ENCODE data around the gene RNF32. TPM values are rescaled to one million over a fixed set of nuclear protein-coding genes. Genes with fewer than 3 reads are reported as not detected.

The RNF32 gene
- 1 to 10 TPM; 1.1 to 4.4 (median 3.0) TPM for polyA plus RNA-seq (ENCODE audit: insufficient read length in 4 of 4)

DNA sequence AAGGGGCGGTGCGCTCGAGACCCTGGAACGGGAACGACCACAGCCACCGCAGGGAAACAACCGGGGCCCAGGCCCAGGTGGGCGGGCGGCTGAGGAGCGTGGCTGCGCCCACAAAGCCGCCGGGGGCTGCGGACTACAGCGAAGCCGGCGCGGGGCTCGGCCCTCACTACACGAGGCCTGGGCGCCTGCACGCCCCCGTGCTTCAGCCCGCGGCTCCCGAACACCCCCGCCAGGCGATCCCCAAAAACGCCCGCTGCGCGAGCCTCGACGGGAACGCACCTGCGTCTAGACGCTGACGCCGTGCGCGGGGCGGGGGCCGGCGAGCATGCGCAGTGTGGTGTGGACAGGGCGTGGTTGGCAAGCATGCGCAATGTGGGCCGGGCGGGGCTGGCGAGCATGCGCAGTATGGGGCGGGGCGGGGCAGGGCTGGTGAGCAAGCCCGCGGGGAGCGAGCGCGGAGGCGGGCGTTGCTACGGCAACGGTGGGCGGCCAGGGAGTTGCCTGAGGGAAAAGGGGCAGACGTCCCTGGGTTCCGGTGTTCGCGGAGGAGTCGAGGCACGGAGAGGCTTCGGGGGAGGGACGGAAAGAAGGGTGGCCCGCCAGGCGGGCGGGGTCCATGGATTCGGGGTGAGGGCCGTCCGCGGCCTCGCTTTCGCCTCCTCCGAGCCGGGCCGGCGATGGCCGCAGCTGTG lies at the start of gene RNF32:
Gene RNF32, plus strand, starts transcription at position 518 of the 692 bp plus-strand sequence. CDS start 3,104 bp downstream, outside the sequence.
- peak; percentile 80 to 86 (median 86) for DNase-seq (ENCODE audit: low read depth in 4 of 4, low spot score in 3 of 4)

DNA sequence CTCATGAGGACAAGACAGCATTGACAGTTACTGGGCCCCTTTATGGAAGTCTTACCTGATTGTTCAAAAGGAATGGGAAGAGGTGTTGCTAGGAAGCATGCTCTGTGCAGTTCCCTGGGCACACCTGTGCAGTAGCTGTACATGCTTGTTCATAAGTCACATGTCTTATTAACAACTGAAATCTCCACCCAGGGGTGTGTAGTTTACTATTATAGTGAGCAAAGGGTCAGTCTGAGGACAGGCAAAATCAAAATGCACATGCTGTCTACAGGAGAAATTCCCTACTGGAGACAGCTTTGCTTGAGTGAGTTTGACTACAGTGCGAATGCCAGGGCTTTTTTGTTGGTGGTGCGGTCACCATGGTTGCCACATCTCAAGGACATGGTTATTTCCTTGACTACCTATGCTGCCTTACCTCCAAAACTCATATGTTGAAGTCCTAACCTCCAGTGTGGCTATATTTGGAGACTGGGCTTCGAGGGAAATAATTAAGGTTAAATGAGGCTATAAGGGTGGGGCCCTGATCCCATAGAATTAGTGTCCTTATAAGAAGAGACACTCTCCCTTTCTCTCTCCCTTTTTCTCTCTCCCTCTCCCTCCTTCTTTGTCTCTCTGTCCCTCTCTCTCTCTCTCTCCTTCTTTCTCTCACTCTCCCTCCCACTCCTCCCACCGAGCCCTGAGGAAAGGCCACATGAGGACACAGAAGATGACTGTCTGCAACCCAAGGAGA lies 48.3 kb upstream of the RNF32 start:
- no peak for DNase-seq (ENCODE audit: low read depth in 4 of 4, low spot score in 3 of 4)

DNA sequence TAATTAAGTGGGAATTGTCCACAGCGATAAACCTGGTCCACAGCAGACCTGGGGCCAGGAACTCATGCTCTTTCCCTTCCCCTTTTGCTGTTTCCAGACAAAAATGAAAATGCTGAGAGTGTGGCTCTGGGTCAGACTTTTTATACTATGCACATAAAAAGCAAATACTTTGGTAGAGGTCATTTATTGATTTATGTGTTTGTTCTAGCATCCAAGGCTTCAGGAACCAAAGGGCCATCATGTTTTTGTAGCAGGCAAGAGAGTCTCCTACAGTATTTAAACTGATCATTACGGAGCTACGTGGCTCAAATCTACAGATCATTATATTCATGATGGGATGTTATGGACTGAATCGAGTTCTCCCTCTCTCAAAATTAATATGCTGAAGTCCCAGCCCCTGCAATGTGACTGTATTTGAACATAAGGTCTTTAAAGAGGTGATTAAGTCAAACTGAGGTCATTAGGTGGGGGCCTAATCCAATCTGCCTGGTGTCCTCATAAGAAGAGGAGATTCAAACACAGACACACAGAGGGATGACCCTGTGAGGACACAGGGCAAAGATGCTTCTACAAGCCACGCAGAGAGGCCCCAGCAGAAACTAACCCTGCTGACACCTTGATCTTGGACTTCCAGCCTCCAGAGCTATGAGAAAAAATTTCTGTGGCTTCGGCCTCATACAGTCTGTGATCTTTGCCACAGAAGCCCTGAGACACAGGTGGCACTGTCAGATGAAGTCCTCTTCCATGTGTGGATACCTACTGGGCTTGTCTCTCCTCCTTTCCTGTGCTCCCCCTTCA lies 46.1 kb upstream of the RNF32 start:
- DNase-seq (ENCODE audit: low read depth in 4 of 4, low spot score in 3 of 4): no peak

DNA sequence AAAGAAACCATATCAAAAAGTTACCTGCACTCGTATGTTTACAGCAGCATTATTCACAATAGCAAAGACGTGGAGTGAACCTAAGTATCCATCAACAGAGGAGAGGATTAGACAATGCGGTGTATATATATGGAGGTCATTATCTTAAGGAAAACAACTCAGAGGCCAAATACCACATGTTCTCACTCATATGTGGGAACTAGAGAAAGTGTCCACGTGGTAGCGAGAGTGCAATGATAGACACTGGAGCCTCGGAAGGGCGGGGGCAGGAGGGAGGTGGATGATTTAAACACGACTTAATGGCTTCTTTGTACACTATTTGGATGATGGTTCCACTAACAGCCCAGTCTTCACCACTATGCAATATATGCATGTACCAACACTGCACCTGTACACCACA lies 40.1 kb upstream of the RNF32 start:
- no peak for DNase-seq (ENCODE audit: low read depth in 4 of 4, low spot score in 3 of 4)

DNA sequence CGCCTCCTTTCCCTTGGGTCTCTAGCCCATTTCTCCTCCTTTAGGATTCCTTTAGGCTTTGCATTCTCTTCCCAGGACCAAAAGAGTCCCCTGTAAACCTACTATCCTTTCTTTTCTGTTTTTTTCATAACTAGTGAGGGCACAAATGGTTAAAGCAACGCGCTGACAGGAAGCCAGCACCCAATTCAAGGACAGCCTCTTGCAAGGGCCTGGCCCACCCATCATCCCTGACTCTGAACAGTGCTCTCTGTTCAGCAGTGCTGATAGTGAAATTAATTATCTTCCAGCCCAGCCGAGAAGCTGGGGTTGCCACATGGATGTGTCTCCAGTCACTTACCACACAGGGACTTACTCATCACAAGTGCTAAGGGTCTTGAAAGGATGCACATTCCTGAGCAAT lies 38.3 kb upstream of the RNF32 start:
- DNase-seq (ENCODE audit: low read depth in 4 of 4, low spot score in 3 of 4): no peak

DNA sequence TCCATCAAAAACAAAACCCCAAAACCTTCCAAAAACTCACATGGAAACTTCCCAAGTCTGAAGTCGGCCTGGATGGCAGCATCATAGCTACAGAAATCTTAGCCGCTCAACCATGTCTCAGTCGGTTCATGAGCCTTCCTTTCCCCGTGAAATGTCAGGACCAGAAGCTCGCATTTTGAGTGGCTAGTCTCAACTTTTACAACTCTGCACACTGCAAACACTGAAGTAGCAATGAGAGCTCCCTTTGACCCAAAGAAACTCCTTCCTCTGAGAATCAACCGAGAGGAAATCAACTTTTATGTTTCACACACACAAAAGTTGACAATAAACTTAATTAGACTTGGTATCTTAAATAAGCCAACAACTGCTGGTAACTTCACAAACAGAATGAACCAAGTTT lies 37.6 kb upstream of the RNF32 start:
- DNase-seq (ENCODE audit: low read depth in 4 of 4, low spot score in 3 of 4): no peak

DNA sequence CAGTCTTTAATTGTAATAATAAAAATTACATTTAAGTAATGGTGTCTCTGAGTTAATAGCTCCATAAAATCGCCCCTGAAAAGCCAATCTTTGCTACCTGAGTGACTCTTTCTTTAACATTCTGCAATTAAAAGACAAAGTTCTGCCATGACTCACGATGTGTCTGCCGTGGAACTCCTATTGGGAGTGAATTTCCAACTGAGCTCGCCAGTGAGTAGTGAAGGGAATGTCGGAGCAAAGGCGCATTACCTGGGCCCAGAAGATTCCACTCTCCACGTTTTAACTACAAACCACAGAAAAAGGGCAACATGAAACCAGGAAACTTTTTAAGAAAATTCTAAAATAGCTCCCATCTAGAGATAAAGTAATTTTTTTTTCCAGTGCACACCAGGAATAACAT lies 36.9 kb upstream of the RNF32 start:
- DNase-seq (ENCODE audit: low read depth in 4 of 4, low spot score in 3 of 4): no peak

DNA sequence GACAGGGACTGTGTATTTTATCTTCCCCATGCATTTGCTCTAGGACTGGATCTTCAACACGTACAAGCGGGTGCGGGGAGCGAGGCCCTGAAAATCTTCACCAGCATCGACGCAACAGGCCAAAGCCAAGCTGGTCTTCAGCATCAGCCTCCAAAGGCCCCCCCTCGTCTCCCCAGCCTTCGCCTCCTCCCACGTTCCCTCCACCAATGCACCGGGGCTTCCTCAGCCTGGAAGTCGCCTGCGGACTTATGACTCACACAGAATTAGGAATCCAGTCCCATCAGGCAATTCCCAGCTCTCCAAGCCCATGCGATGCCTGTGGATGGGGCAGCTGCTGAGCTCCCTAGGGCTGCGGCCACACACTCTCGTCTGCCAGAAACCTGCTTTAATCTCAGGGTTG lies 36.3 kb upstream of the RNF32 start:
- no peak for DNase-seq (ENCODE audit: low read depth in 4 of 4, low spot score in 3 of 4)

DNA sequence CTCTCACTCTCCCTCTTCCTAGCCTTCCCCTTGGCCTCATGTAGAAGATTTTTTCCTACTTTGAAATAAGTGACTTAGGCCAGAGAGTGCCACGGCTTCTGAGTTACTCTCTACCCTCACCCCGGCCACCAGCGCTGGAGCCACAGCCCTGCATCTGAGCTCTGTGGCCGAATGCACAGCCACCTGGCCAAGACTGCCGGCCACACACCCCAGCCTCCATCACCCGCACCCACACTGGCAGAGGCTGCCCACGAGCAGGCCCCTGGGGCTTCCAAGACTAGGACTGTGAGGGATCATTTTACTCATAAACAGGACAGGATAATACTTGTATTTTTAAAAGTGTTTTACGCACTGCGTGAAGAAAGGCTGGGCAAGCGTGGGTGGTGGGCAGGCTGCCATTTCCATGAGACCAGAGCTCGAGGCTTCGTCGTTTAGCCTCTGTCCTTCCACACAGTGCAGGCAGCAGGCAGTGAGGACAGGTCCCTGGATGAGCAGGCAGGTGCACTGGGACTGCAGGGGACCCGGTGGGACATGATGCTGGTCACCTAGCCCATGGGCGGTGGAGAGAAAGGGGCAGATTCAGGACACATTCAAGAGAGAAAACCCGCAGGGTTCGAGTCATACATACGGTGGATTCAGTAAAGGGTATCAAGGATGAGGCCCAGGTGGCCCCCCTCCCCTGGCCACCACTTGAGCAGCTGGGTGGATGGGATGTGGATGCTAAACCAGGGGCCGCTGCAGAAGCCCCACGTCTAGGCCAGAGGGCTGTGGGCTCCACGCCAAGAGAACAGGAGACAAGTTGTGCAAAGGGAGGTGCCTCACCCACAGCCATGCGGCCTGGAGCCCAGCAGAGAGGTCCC lies 35.5 kb upstream of the RNF32 start:
- no peak for DNase-seq (ENCODE audit: low read depth in 4 of 4, low spot score in 3 of 4)

DNA sequence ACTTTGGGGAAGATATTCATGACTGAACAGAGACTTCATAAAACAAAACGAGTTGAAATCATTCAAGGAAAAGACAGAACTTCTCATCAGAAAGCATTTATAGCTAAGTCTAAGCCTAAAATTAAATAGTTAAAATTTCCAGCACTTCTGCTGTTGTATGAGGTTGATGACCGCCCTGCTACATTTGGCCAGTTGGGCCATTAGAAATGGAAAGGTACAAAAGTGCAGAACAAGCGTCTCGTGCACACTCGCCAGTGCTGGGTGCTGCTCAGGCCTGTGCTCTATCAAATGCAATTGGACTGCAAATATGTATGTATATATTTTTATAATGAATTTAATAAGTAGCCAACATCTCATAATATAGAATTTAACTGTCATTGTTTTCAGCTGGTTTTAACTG lies 34.4 kb upstream of the RNF32 start:
- no peak for DNase-seq (ENCODE audit: low read depth in 4 of 4, low spot score in 3 of 4)

DNA sequence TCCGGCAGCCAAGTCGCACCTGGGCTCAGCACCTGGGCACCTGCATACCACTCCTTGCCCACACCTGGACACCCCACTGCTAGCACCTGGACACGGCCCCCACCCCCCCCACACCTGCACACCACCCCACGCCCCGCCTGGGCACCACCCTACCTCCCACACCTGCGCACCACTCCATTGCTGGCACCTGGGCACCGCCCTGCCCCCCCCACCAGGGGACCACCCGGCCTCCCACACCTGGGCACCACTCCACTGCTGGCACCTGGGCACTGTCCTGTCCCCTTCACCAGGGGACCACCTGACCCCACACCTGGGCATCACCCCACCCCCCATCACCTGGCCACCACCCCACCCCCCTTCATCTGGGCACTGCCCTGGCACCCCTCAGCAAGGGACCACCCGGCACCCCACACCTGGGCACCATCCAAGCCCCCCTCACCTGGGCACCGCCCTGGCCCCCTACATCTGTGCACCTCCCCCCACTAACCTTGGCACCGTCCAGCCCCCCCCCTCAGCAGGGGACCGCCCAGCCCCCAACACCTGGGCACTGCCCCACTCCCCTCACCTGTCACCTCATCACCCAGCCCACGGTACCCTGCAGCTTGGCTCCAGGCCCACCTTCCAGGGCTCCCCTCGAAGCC lies 33.8 kb upstream of the RNF32 start:
- no peak for DNase-seq (ENCODE audit: low read depth in 4 of 4, low spot score in 3 of 4)

DNA sequence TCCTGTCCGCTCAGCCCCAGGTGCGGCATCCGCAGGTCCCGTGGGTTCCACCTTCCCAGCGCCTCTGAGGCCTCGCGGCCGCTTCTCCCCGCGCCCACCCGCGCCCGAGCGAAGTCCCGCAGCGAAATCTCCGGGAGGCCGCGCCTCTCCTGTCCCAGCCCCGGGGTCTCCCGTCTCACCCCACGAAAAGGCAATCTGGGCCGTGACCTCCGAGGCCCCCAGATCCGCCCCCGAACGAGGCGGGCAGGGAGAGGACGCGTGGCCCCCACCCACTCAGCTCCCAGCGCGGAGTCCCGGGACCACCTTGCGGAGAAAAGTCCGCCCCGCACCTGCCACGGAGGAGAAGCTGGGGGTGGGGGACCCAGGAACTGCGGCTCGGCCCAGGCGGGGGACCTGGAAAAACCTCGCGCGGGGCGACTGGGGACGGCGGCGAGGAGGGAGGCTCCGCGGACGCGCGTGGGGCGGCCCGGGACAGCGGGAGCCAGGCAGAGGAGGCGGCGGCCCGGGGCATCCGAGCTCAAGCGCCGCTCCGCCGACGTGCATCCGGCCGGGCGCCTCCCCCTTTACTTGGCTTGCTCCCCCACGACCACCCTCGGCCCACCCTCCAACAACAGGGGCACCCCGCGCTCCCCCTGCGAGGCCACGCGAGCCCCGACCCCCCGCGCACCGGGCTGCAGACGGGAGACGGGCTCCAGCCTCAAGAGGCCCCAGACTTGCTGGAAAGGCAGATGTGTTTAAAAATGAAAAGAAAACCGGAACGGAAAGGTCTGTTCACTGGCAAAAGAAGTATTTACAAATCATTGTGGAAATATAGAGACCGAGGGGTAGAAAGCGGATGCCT lies 33.0 kb upstream of the RNF32 start:
- DNase-seq (ENCODE audit: low read depth in 4 of 4, low spot score in 3 of 4): no peak

DNA sequence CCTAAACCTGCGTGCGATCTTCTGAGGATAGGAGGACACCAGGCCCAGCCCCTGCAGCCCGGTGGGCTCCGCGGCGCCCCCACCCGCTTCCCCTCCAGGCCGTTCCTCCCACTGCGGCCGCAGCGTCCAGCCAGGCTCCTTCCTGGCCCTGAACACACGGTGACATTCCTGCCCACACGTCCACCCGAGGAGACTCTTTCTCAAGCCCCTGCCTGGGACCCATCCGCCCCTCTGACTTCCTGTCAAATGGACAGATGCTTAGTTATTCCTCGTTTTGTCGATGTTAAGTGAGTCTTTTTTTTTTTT lies 32.4 kb upstream of the RNF32 start:
- no peak for DNase-seq (ENCODE audit: low read depth in 4 of 4, low spot score in 3 of 4)

DNA sequence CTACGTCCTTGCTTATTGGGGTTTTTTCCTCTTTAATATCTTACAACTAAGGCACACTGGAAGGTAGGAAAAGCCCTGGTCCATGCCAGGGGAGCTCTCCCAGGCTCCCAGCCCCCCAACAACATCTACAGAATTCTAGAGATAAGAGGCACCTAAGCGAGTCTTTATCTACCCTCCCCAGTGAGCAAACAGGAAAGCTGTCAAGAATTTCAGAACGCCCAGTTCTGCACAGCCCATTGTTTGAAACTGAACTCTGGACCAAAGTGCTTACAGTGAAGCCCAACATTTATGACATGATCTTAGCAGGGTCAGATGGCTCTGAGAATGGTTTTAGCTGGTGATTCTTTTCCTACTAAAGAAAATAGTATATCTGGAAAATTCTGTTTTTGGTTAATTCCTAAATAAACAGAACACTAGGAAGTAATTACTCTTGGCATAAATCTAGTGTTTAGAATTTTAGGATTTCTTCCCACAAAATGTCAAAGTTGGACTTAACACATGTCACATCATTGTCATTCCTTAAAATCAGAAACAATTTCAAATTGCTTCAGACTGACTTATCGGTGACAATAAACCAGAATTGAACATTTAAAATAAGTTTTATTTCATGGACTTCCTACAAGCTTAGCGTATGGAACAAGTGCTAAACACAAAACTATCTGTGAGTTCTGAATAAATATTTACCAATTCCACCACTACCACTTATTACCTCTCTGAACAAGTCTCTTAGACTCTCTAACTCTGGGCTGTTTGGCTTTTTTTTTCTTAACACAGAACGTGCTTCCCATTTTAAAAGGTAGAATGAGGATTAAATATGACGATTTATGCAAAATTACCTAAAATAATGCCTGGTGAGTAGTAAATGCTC lies 31.3 kb upstream of the RNF32 start:
- DNase-seq (ENCODE audit: low read depth in 4 of 4, low spot score in 3 of 4): no peak

DNA sequence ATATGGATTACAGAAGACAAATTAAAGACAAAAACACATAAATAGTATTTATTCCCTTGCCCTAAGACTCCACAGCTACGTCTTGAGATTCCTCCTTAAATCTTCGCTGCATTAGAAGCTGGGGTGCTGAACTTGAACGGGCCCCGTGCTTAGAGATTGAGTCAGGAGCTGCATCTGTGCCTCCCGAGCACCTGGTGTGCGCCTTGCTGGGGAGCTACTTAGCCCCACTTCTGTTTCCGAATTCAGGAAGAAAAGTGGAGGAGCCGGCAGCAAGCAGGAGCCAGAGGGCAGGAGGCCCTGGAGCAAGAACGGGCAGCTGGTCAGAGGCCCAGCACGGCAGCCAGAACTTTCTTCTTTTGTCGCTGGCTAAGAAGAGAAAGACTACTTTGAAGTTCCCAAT lies 30.4 kb upstream of the RNF32 start:
- DNase-seq (ENCODE audit: low read depth in 4 of 4, low spot score in 3 of 4): no peak

DNA sequence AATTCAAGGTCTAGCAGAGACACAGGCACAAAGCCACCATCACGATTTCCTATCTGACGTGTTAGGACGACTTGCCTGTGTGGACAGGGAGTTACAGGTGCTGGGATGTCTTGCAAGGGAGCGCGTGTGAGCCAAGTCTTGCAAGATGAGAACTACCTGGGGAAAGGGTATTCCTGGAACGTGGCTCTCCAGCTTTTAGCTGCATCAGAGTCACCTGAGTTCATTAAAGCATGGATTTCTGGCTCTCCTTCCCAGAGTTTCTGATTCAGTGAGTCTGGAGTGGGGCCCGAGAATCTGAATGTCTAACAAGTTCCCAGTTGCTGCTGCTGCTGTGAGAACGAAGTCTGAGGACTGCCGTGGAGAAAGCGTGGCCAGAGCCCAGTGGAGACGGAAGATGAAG lies 30.0 kb upstream of the RNF32 start:
- no peak for DNase-seq (ENCODE audit: low read depth in 4 of 4, low spot score in 3 of 4)

DNA sequence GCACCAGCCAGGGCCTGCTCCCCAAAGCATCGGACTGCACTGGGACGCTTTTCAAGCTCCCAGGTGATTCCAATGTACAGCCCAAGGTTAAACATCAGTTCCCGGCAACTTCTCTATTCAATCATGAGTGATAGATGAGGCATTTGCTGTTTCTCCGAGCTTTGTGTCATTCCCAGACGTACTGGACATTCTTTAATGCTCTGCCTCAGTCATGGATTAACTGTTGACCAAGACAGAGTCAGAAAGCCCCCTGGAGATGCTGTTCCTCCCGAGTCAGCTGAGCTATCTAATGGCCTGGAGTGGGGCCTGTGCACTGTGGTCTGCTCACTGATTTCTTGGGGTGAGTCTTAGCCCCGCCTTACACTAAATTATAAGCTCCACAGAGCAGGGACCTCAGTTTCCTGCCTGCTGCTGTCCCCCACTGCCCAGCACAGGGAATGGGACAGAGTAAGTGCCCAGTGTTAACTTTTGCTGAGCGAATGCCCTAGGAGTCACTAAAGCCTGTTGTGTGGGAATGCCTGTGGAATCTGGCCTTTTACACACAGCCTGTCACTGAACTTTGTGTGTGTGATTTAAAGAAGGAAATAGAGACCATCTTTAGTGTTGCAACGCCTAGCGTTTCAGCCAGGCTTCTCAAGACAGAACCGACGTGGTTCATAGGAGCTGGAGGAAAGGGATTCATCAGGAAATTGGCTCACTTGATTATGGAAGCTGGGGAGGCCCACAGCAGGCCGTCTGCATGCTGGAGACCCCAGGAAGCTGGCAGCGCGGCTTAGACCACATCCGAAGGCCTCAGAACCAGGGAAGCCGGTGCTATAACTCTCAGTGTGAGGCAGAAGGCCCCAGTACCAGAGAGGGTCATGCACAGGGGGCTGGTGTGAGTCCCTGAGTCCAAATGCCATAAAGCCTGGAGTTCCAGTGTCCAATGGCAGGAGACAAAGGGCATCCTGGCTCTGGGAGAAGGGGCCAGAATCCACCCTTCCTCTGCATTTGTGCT lies 29.3 kb upstream of the RNF32 start:
- no peak for DNase-seq (ENCODE audit: low read depth in 4 of 4, low spot score in 3 of 4)
